ENCODE measurements around the gene ABI1. TPM values are rescaled to one million over a fixed set of nuclear protein-coding genes. Genes with fewer than 3 reads are reported as not detected.

Gene ABI1
- total RNA-seq, 1 donor from 2014 or later, result 84.0 TPM

- intact Hi-C loops (cut with micrococcal nuclease), result no loop called here
Measured at GRCh38 chr10:26776258-26776657, 84.5 kb downstream of the ABI1 start.

- intact Hi-C loops (cut with micrococcal nuclease), result loop anchor here (2.0 kb wide), 1 partner anchor 19 kb away; no protein-coding TSS in a partner anchor
Measured at GRCh38 chr10:26773633-26774032, 87.1 kb downstream of the ABI1 start.

- intact Hi-C loops (cut with micrococcal nuclease), result no loop called here
Measured at GRCh38 chr10:26770069-26770468, 90.7 kb downstream of the ABI1 start.

- intact Hi-C loops (cut with micrococcal nuclease), result no loop called here
Measured at GRCh38 chr10:26765549-26765948, 95.2 kb downstream of the ABI1 start.

GRCh38 chr10:26759008-26759407 lies 101.8 kb downstream of the ABI1 start:
- intact Hi-C loops (cut with micrococcal nuclease), result no loop called here

- intact Hi-C loops (cut with micrococcal nuclease), result loop anchor here (1.0 to 2.0 kb wide), 2 partner anchors 9 to 13 kb away; no protein-coding TSS in a partner anchor
Measured at GRCh38 chr10:26755443-26755903, 105.3 kb downstream of the ABI1 start.

- intact Hi-C loops (cut with micrococcal nuclease), result loop anchor here (1.0 kb wide), 2 partner anchors 8 to 9 kb away; no protein-coding TSS in a partner anchor
Measured at GRCh38 chr10:26746061-26746460, 114.7 kb downstream of the ABI1 start.

- intact Hi-C loops (cut with micrococcal nuclease), result loop anchor here (5.0 kb wide), 1 partner anchor 297 kb away; no protein-coding TSS in a partner anchor
Measured at GRCh38 chr10:26743841-26744240, 116.9 kb downstream of the ABI1 start.

GRCh38 chr10:26743091-26743490 lies 117.7 kb downstream of the ABI1 start:
- intact Hi-C loops (cut with micrococcal nuclease), result loop anchor here (5.0 kb wide), 1 partner anchor 296 kb away; no protein-coding TSS in a partner anchor

- intact Hi-C loops (cut with micrococcal nuclease), result loop anchor here (5.0 kb wide), 1 partner anchor 294 kb away; no protein-coding TSS in a partner anchor
Measured at GRCh38 chr10:26741368-26741767, 119.4 kb downstream of the ABI1 start.

- intact Hi-C loops (cut with micrococcal nuclease), result loop anchor here (5.0 kb wide), 4 partner anchors 252 to 503 kb away; partner anchors contain the start of genes ACBD5 and ANKRD26
Measured at GRCh38 chr10:26739071-26739631, 121.6 kb downstream of the ABI1 start.

- intact Hi-C loops (cut with micrococcal nuclease), result loop anchor here (1.0 to 5.0 kb wide), 5 partner anchors 8 to 504 kb away; partner anchors contain the start of genes ACBD5 and ANKRD26
Measured at GRCh38 chr10:26738301-26738911, 122.4 kb downstream of the ABI1 start.

GRCh38 chr10:26737730-26738129 lies 123.0 kb downstream of the ABI1 start:
- intact Hi-C loops (cut with micrococcal nuclease), result loop anchor here (1.0 to 5.0 kb wide), 10 partner anchors 9 to 505 kb away; partner anchors contain the start of genes ABI1, ACBD5, ANKRD26 and MASTL

GRCh38 chr10:26735435-26735834 lies 125.3 kb downstream of the ABI1 start:
- intact Hi-C loops (cut with micrococcal nuclease), result loop anchor here (5.0 kb wide), 4 partner anchors 248 to 507 kb away; partner anchors contain the start of genes ACBD5 and ANKRD26

- intact Hi-C loops (cut with micrococcal nuclease), result no loop called here
Measured at GRCh38 chr10:26733750-26734568, 126.8 kb downstream of the ABI1 start.

- intact Hi-C loops (cut with micrococcal nuclease), result no loop called here
Measured at GRCh38 chr10:26730552-26730951, 130.2 kb downstream of the ABI1 start.

- intact Hi-C loops (cut with micrococcal nuclease), result loop anchor here (5.0 kb wide), 1 partner anchor 47 kb away; no protein-coding TSS in a partner anchor
Measured at GRCh38 chr10:26729395-26729794, 131.4 kb downstream of the ABI1 start.

- intact Hi-C loops (cut with micrococcal nuclease), result loop anchor here (5.0 kb wide), 1 partner anchor 47 kb away; no protein-coding TSS in a partner anchor
Measured at GRCh38 chr10:26728957-26729356, 131.8 kb downstream of the ABI1 start.

GRCh38 chr10:26727005-26727404 lies 133.8 kb downstream of the ABI1 start:
- intact Hi-C loops (cut with micrococcal nuclease), result loop anchor here (2.0 to 5.0 kb wide), 2 partner anchors 45 to 120 kb away; no protein-coding TSS in a partner anchor

- intact Hi-C loops (cut with micrococcal nuclease), result loop anchor here (1.0 to 5.0 kb wide), 7 partner anchors 11 to 634 kb away; no protein-coding TSS in a partner anchor
Measured at GRCh38 chr10:26725837-26726727, 134.7 kb downstream of the ABI1 start.

All from T-helper 1 cell treated with Interleukin-12 subunit alpha and Interleukin-12 subunit beta and Interleukin-4 antibody, amounts not matched to agents 30 ng/mL and 1 ng/mL, for 36 hours (primary cell).